Thyroid gland (tissue), 4 donors: ENCODE measurements around the gene TOGARAM2. TPM values are rescaled to one million over a fixed set of nuclear protein-coding genes. Genes with fewer than 3 reads are reported as not detected.

Source experiments
- DNase-seq, 2 donors: peaks; one replicate each; pipeline ENCODE4 v3.0.0-alpha.2; 2019
- H3K27ac ChIP-seq, 3 donors: fragments of 200-600 bp; sonication (generic); 1 replicate in 2 of 3; 2 replicates in 1 of 3; pipeline ENCODE4 v1.5.1; 2016 to 2019; ENCODE audit warnings: mild to moderate bottlenecking in 1 of 3, moderate library complexity in 1 of 3
- H3K27me3 ChIP-seq: fragments of 200-600 bp; sonication (generic); one replicate; pipeline ENCODE4 v1.5.1; 2019
- H3K36me3 ChIP-seq, 2 donors: fragments of 200-600 bp; sonication (generic); one replicate each; pipeline ENCODE4 v1.5.1; 2016 to 2019
- H3K4me1 ChIP-seq, 2 donors: fragments of 200-600 bp; sonication (generic); one replicate each; pipeline ENCODE4 v1.5.1; 2017 to 2019
- H3K4me3 ChIP-seq, 3 donors: fragments of 200-600 bp; sonication (generic); replicated peaks in 1 of 3; 1 replicate in 2 of 3; 2 replicates in 1 of 3; pipeline ENCODE4 v1.5.1; 2016; ENCODE audit warnings: mild to moderate bottlenecking in 1 of 3
- H3K9me3 ChIP-seq: fragments of 200-600 bp; sonication (generic); one replicate; pipeline ENCODE4 v1.5.1; 2017
- CTCF ChIP-seq, 6 experiments: fragments of 200-600 bp in 3 of 6; fragments of 450-650 bp in 3 of 6; sonication (generic) in 3 of 6; IDR thresholded peaks; one replicate each; pipeline ENCODE4 v1.5.1; 2016 to 2019; ENCODE audit warnings: antibody characterized with exemption in 6 of 6, mild to moderate bottlenecking in 2 of 6, inconsistent platforms in 1 of 6, moderate library complexity in 1 of 6
- POLR2A ChIP-seq, 2 donors: fragments of 450-650 bp; IDR thresholded peaks; one replicate each; pipeline ENCODE4 v1.6.1; 2017; ENCODE audit warnings: antibody characterized with exemption in 2 of 2, mild to moderate bottlenecking in 2 of 2, moderate library complexity in 1 of 2
- WGBS, 2 donors: methylation state at CpG; one replicate each; pipeline ENCODE4 v1.1.5; 2017; 5-methylcytosine and 5-hydroxymethylcytosine counted together
- intact Hi-C: fragments of 100-400 bp; cut with DNase I; formaldehyde crosslinking; loops from one replicate; pipeline ENCODE4 v1.15.1; 2023
- total RNA-seq, 4 donors: library from RNA; depleted of rRNA; stranded (reverse); fragments of >200 nt; gene quantifications; one replicate each; pipeline ENCODE4 v1.2.3, GENCODE V29; 2016

TOGARAM2 gene
- total RNA-seq, 4 donors from 2014 or later, result under 0.01 to 0.78 (median 0.35) TPM

- WGBS, 2 donors, result 95 to 97% methylated on average over 4 of the region's 4 CpGs
- no peak overlapping the region for H3K27ac ChIP-seq
- H3K36me3 ChIP-seq, result no peaks in the 10 kb centered on the region
- H3K27me3 ChIP-seq, result no peaks in the 10 kb centered on the region
- intact Hi-C loops, result no loop called here
- no peak for TF ChIP-seq CTCF (IDR thresholded peaks at IDR 0.05)
- no peak for TF ChIP-seq POLR2A (IDR thresholded peaks at IDR 0.05)
- no peak overlapping the region for H3K4me3 ChIP-seq
- no peaks in the 10 kb centered on the region for H3K4me1 ChIP-seq
- H3K9me3 ChIP-seq, result no peaks in the 10 kb centered on the region
- DNase-seq, result no peak
Observed at GRCh38 chr2:29001806-29002205, 20.7 kb downstream of the TOGARAM2 start.

- intact Hi-C loops, result no loop called here
- DNase-seq, result no peak
- Histone ChIP-seq H3K27me3 (no peaks in the 10 kb centered on the region), H3K4me1 (no peaks in the 10 kb centered on the region), H3K27ac (no peak overlapping the region), H3K36me3 (no peaks in the 10 kb centered on the region), H3K9me3 (no peaks in the 10 kb centered on the region), H3K4me3 (no peak overlapping the region)
- TF ChIP-seq POLR2A (IDR thresholded peaks at IDR 0.05) (no peak), CTCF (IDR thresholded peaks at IDR 0.05) (no peak)
- WGBS, 2 donors, result 0 to 11% methylated on average over 1 of the region's 1 CpG
Observed at GRCh38 chr2:29004755-29005154, 23.7 kb downstream of the TOGARAM2 start.

DNA sequence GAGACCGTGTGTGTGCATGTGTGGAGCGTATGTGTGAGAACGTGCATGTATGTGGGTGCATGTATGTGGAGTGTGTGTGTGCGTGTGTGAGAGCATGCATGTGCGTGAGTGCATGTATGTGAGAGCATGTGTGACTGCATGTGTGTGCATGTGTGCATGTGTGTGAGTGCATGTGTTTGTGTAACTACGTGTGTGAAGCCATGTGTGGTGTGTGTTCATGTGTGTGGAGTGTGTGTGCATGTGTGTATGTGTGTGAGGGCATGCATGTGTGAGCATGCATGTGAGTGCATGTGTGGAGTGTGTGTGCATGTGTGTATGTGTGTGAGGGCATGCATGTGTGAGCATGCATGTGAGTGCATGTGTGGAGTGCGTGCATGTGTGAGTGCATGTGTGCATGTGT lies 24.2 kb downstream of the TOGARAM2 start:
- no peak for DNase-seq
- no peak overlapping the region for H3K4me3 ChIP-seq
- H3K4me1 ChIP-seq, result no peaks in the 10 kb centered on the region
- H3K27ac ChIP-seq, result no peak overlapping the region
- intact Hi-C loops, result no loop called here
- H3K9me3 ChIP-seq, result no peaks in the 10 kb centered on the region
- TF ChIP-seq CTCF (IDR thresholded peaks at IDR 0.05) (no peak), POLR2A (IDR thresholded peaks at IDR 0.05) (no peak)
- no peaks in the 10 kb centered on the region for H3K27me3 ChIP-seq
- WGBS, 2 donors, result 72% methylated on average over 7 of the region's 7 CpGs
- H3K36me3 ChIP-seq, result no peaks in the 10 kb centered on the region

GRCh38 chr2:29006092-29006979 lies 25.2 kb downstream of the TOGARAM2 start:
- peaks cover 0 to 7% of the 10 kb centered on the region in 2 donors for H3K4me1 ChIP-seq
- intact Hi-C loops, result no loop called here
- H3K9me3 ChIP-seq, result no peaks in the 10 kb centered on the region
- no peak for TF ChIP-seq CTCF (IDR thresholded peaks at IDR 0.05)
- TF ChIP-seq POLR2A (IDR thresholded peaks at IDR 0.05), result no peak
- no peak overlapping the region for H3K27ac ChIP-seq
- no peaks in the 10 kb centered on the region for H3K27me3 ChIP-seq
- WGBS, 2 donors, result 69 to 76% methylated on average over 12 of the region's 12 CpGs
- no peak for DNase-seq
- no peaks in the 10 kb centered on the region for H3K36me3 ChIP-seq
- no peak overlapping the region for H3K4me3 ChIP-seq

- Histone ChIP-seq H3K4me3 (no peak overlapping the region), H3K27ac (no peak overlapping the region), H3K4me1 (peaks cover 0 to 13% of the 10 kb centered on the region in 2 donors), H3K9me3 (no peaks in the 10 kb centered on the region), H3K36me3 (no peaks in the 10 kb centered on the region), H3K27me3 (no peaks in the 10 kb centered on the region)
- TF ChIP-seq CTCF (IDR thresholded peaks at IDR 0.05) (no peak), POLR2A (IDR thresholded peaks at IDR 0.05) (no peak)
- DNase-seq, result no peak
- WGBS, 2 donors, result 87 to 90% methylated on average over 2 of the region's 2 CpGs
- intact Hi-C loops, result no loop called here
Observed at GRCh38 chr2:29006980-29007301, 25.8 kb downstream of the TOGARAM2 start.
